HEK293 (cell line): ENCODE results near the gene VARS1.
"Not testable (repeated sequence)": the region's sequence is repeated elsewhere in the genome, so short reads cannot be mapped to it uniquely, and the experiment has no call there.

Experiments used
- CTCF ChIA-PET: fragments of 350-600 bp; formaldehyde crosslinking; extraction: SDS; loops from one replicate; lab custom pipeline; 2021; ENCODE audit warnings: antibody characterized with exemption; lab: Yijun Ruan, JAX
- POLR2A ChIA-PET: fragments of 300-600 bp; formaldehyde crosslinking; extraction: SDS; loops from one replicate; lab custom pipeline; 2020; ENCODE audit warnings: antibody characterized with exemption, inconsistent platforms; lab: Yijun Ruan, JAX
- H3K27ac ChIP-seq: fragments of 200-500 bp; sonication (Bioruptor generic); 2 replicates; pipeline ENCODE4 v1.5.1; 2014; ENCODE audit warnings: low read depth, low read length, control low read depth, inconsistent platforms; ENCODE audit errors: extremely low read depth
- H3K36me3 ChIP-seq, 2 experiments: fragments of 200-500 bp in 1 of 2; sonication (Bioruptor generic) in 1 of 2; 1 replicate in 1 of 2; 2 replicates in 1 of 2; pipeline ENCODE4 v1.5.1; 2014 to 2017; ENCODE audit warnings: inconsistent platforms in 2 of 2, low read length in 2 of 2; ENCODE audit not compliant: control insufficient read depth in 2 of 2, insufficient read depth in 1 of 2
- H3K4me1 ChIP-seq: fragments of 200-500 bp; sonication (Bioruptor generic); 2 replicates; pipeline ENCODE4 v1.5.1; 2014; ENCODE audit warnings: mild to moderate bottlenecking, low read length, inconsistent platforms; ENCODE audit not compliant: control insufficient read depth, insufficient read depth
- H3K4me3 ChIP-seq: 2 replicates; pipeline ENCODE4 v1.5.1; 2011; ENCODE audit warnings: low read depth, mild to moderate bottlenecking, control low read depth, low read length, moderate library complexity
- H3K9me3 ChIP-seq: fragments of 200-500 bp; sonication (Bioruptor generic); 2 replicates; pipeline ENCODE4 v1.5.1; 2014; ENCODE audit warnings: low read depth, low read length, inconsistent platforms; ENCODE audit not compliant: control insufficient read depth, insufficient read depth
- CTCF ChIP-seq: fragments of 450-650 bp; formaldehyde crosslinking; IDR thresholded peaks from 2 replicates; pipeline ENCODE4 v1.5.1; 2016; ENCODE audit warnings: missing biosample characterization, missing genetic modification characterization
- EGR2 ChIP-seq: fragments of 450-650 bp; formaldehyde crosslinking; IDR thresholded peaks from 2 replicates; pipeline ENCODE4 v1.5.1; 2016; ENCODE audit warnings: low read depth, missing biosample characterization, missing genetic modification characterization
- ELK4 ChIP-seq: IDR thresholded peaks from 2 replicates; pipeline ENCODE4 v1.6.1; 2011; ENCODE audit warnings: mild to moderate bottlenecking, low read depth, low read length, borderline replicate concordance
- OSR2 ChIP-seq: fragments of 450-650 bp; formaldehyde crosslinking; IDR thresholded peaks from 2 replicates; pipeline ENCODE4 v1.5.1; 2016; ENCODE audit warnings: missing biosample characterization, missing genetic modification characterization
- REPIN1 ChIP-seq: fragments of 450-650 bp; formaldehyde crosslinking; IDR thresholded peaks from 2 replicates; pipeline ENCODE4 v1.5.1; 2017; ENCODE audit warnings: missing biosample characterization, missing genetic modification characterization, low read depth
- SP7 ChIP-seq: fragments of 450-650 bp; formaldehyde crosslinking; IDR thresholded peaks from 2 replicates; pipeline ENCODE4 v1.5.1; 2016; ENCODE audit warnings: missing biosample characterization, missing genetic modification characterization
- ZFHX2 ChIP-seq: fragments of 450-650 bp; formaldehyde crosslinking; conservative IDR thresholded peaks from 2 replicates; pipeline ENCODE4 v1.5.1; 2016; ENCODE audit warnings: missing biosample characterization, missing genetic modification characterization
- ZNF121 ChIP-seq: fragments of 450-650 bp; formaldehyde crosslinking; IDR thresholded peaks from 2 replicates; pipeline ENCODE4 v1.5.1; 2016; ENCODE audit warnings: missing biosample characterization, missing genetic modification characterization
- ZNF169 ChIP-seq: fragments of 450-650 bp; formaldehyde crosslinking; IDR thresholded peaks from 2 replicates; pipeline ENCODE4 v1.5.1; 2016; ENCODE audit warnings: missing biosample characterization, missing genetic modification characterization
- ZNF416 ChIP-seq: fragments of 450-650 bp; formaldehyde crosslinking; IDR thresholded peaks from 2 replicates; pipeline ENCODE4 v1.5.1; 2016; ENCODE audit warnings: missing biosample characterization, missing genetic modification characterization
- ZNF501 ChIP-seq: fragments of 450-650 bp; formaldehyde crosslinking; IDR thresholded peaks from 2 replicates; pipeline ENCODE4 v1.5.1; 2016; ENCODE audit warnings: missing biosample characterization, missing genetic modification characterization
- ZNF600 ChIP-seq: fragments of 450-650 bp; formaldehyde crosslinking; IDR thresholded peaks from 2 replicates; pipeline ENCODE4 v1.5.1; 2016; ENCODE audit warnings: missing biosample characterization, missing genetic modification characterization
- ZNF704 ChIP-seq: fragments of 450-650 bp; formaldehyde crosslinking; IDR thresholded peaks from 2 replicates; pipeline ENCODE4 v1.5.1; 2016; ENCODE audit warnings: missing biosample characterization, missing genetic modification characterization
- TF ChIP-seq, protein P1 (sequence below): fragments of 450-650 bp; formaldehyde crosslinking; IDR thresholded peaks from 2 replicates; pipeline ENCODE4 v1.5.1; 2016; ENCODE audit warnings: missing biosample characterization, missing genetic modification characterization

Gene VARS1

GRCh38 chr6:31819871-31820299 is 24.3 kb upstream of the VARS1 start:
- no peak overlapping the region; the same call in 1 of the 2 replicates for H3K27ac ChIP-seq
- POLR2A ChIA-PET = interaction anchor here (0.5 to 1.5 kb wide), 7 partner anchors 10 to 146 kb away, joined by 3 to 7 read pairs (median 4); partner anchors contain the start of genes LSM2 and NEU1
- CTCF ChIA-PET = interaction anchor here (1.0 to 1.4 kb wide), 3 partner anchors 13 to 139 kb away, joined by 3 to 4 read pairs (median 3); partner anchors contain the start of genes LSM2, LY6G5C and VARS1
- no peak for TF ChIP-seq ZNF169 (tag by site-specific recombination)
- peak; percentile 59 for TF ChIP-seq OSR2
- TF ChIP-seq REPIN1 (tag by site-specific recombination) = no peak
- no peak for TF ChIP-seq CTCF (tag by site-specific recombination)
- no peak for TF ChIP-seq ZFHX2 (tag by site-specific recombination)
- TF ChIP-seq ZNF416 (tag by site-specific recombination) = no peak
- TF ChIP-seq ELK4 = no peak
- no peak for TF ChIP-seq ZNF501 (tag by site-specific recombination)
- TF ChIP-seq ZNF704 (tag by site-specific recombination) = no peak
- TF ChIP-seq, protein P1, sequence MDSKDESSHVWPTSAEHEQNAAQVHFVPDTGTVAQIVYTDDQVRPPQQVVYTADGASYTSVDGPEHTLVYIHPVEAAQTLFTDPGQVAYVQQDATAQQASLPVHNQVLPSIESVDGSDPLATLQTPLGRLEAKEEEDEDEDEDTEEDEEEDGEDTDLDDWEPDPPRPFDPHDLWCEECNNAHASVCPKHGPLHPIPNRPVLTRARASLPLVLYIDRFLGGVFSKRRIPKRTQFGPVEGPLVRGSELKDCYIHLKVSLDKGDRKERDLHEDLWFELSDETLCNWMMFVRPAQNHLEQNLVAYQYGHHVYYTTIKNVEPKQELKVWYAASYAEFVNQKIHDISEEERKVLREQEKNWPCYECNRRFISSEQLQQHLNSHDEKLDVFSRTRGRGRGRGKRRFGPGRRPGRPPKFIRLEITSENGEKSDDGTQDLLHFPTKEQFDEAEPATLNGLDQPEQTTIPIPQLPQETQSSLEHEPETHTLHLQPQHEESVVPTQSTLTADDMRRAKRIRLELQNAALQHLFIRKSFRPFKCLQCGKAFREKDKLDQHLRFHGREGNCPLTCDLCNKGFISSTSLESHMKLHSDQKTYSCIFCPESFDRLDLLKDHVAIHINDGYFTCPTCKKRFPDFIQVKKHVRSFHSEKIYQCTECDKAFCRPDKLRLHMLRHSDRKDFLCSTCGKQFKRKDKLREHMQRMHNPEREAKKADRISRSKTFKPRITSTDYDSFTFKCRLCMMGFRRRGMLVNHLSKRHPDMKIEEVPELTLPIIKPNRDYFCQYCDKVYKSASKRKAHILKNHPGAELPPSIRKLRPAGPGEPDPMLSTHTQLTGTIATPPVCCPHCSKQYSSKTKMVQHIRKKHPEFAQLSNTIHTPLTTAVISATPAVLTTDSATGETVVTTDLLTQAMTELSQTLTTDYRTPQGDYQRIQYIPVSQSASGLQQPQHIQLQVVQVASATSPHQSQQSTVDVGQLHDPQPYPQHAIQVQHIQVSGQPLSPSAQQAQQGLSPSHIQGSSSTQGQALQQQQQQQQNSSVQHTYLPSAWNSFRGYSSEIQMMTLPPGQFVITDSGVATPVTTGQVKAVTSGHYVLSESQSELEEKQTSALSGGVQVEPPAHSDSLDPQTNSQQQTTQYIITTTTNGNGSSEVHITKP (tag by site-specific recombination) = 0 out of 2 replicates have a peak, but pooled peaks have one; percentile 41
- TF ChIP-seq, all 188 proteins: peak for 2
- no peak overlapping the region for H3K4me3 ChIP-seq
- peaks cover 0 to 25% of the 10 kb centered on the region in 2 experiments; a peak in 1 of 3 replicates for H3K36me3 ChIP-seq
- H3K4me1 ChIP-seq = no peaks in the 10 kb centered on the region; the same call in 1 of the 2 replicates
- H3K9me3 ChIP-seq = no peaks in the 10 kb centered on the region

DNA sequence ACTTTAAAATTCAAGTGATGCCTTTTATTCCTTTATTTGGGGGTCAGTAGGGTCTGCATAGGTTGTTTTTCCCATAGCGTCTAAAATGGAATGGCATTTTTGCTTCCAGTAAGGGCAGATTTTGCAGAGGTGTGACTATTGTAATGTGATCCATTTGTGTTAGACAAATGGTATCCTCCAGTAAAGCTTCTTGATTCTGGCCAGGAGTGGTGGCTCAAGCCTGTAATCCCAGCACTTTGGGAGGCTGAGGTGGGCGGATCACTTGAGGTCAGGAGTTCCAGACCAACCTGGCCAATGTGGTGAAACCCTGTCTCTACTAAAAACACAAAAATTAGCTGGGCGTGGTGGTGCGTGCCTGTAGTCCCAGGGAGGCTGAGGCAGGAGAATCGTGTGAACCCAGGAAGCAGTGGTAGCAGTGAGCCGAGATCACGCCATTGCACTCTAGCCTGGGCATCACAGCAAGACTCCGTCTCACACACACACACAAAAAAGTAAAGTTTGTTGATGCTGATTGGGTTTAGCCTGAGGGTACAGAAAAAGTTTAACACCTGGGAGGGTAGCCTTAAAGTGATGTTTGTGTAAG is 22.5 kb upstream of the VARS1 start:
- H3K9me3 ChIP-seq, H3K4me1 ChIP-seq: not testable (repeated sequence)
- Histone ChIP-seq H3K36me3 (peaks cover 0 to 25% of the 10 kb centered on the region in 2 experiments; a peak in 1 of 3 replicates), H3K4me3 (peak overlapping the region; percentile 33), H3K27ac (peak overlapping the region; percentile 1; the same call in 1 of the 2 replicates)
- TF ChIP-seq EGR2 (tag by site-specific recombination) (peak; percentile 22; the same call in 1 of the 2 replicates), SP7 (tag by site-specific recombination) (0 out of 2 replicates have a peak, but pooled peaks have one; percentile 6), ZNF600 (tag by site-specific recombination) (0 out of 2 replicates have a peak, but pooled peaks have one; percentile 28), ZFHX2 (tag by site-specific recombination) (peak; percentile 43; the same call in 1 of the 2 replicates), ZNF121 (peak; percentile 78)
- TF ChIP-seq, protein P1 (tag by site-specific recombination) = peak; percentile 60; the same call in 1 of the 2 replicates
- ChIA-PET POLR2A (interaction anchor here (0.7 to 2.4 kb wide), 3 partner anchors 9 to 12 kb away, joined by 7 to 20 read pairs (median 7); partner anchors contain the start of genes HSPA1B and LSM2), CTCF (interaction anchor here (0.5 to 1.2 kb wide), 2 partner anchors 11 to 28 kb away, joined by 3 read pairs; partner anchors contain the start of gene LSM2)

DNA sequence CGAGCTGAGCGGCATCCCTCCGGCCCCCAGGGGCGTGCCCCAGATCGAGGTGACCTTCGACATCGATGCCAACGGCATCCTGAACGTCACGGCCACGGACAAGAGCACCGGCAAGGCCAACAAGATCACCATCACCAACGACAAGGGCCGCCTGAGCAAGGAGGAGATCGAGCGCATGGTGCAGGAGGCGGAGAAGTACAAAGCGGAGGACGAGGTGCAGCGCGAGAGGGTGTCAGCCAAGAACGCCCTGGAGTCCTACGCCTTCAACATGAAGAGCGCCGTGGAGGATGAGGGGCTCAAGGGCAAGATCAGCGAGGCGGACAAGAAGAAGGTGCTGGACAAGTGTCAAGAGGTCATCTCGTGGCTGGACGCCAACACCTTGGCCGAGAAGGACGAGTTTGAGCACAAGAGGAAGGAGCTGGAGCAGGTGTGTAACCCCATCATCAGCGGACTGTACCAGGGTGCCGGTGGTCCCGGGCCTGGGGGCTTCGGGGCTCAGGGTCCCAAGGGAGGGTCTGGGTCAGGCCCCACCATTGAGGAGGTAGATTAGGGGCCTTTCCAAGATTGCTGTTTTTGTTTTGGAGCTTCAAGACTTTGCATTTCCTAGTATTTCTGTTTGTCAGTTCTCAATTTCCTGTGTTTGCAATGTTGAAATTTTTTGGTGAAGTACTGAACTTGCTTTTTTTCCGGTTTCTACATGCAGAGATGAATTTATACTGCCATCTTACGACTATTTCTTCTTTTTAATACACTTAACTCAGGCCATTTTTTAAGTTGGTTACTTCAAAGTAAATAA is 21.8 kb upstream of the VARS1 start:
- H3K4me1 ChIP-seq, H3K9me3 ChIP-seq: not testable (repeated sequence)
- peaks cover 0 to 25% of the 10 kb centered on the region in 2 experiments; a peak in 1 of 3 replicates for H3K36me3 ChIP-seq
- peak overlapping the region; percentile 33 for H3K4me3 ChIP-seq
- peak overlapping the region; percentile 54; the same call in 1 of the 2 replicates for H3K27ac ChIP-seq
- CTCF ChIA-PET = interaction anchor here (0.5 kb wide), 1 partner anchor 28 kb away, joined by 3 read pairs; no protein-coding TSS in a partner anchor
- POLR2A ChIA-PET = interaction anchor here (0.7 to 2.4 kb wide), 3 partner anchors 10 to 12 kb away, joined by 7 to 20 read pairs (median 7); partner anchors contain the start of genes HSPA1B and LSM2
